Measurements from ENCODE around the gene RNF130.

Gene RNF130

GRCh38 chr5:180081481-180081880 is 9.9 kb upstream of the RNF130 start:
- TF ChIP-seq, protein P1, sequence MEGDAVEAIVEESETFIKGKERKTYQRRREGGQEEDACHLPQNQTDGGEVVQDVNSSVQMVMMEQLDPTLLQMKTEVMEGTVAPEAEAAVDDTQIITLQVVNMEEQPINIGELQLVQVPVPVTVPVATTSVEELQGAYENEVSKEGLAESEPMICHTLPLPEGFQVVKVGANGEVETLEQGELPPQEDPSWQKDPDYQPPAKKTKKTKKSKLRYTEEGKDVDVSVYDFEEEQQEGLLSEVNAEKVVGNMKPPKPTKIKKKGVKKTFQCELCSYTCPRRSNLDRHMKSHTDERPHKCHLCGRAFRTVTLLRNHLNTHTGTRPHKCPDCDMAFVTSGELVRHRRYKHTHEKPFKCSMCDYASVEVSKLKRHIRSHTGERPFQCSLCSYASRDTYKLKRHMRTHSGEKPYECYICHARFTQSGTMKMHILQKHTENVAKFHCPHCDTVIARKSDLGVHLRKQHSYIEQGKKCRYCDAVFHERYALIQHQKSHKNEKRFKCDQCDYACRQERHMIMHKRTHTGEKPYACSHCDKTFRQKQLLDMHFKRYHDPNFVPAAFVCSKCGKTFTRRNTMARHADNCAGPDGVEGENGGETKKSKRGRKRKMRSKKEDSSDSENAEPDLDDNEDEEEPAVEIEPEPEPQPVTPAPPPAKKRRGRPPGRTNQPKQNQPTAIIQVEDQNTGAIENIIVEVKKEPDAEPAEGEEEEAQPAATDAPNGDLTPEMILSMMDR (IDR thresholded peaks at IDR 0.05; ENCODE audit: low read depth, low read length) = no peak
- no peak overlapping the region for H3K4me3 ChIP-seq (ENCODE audit: low read depth, low read length)

DNA sequence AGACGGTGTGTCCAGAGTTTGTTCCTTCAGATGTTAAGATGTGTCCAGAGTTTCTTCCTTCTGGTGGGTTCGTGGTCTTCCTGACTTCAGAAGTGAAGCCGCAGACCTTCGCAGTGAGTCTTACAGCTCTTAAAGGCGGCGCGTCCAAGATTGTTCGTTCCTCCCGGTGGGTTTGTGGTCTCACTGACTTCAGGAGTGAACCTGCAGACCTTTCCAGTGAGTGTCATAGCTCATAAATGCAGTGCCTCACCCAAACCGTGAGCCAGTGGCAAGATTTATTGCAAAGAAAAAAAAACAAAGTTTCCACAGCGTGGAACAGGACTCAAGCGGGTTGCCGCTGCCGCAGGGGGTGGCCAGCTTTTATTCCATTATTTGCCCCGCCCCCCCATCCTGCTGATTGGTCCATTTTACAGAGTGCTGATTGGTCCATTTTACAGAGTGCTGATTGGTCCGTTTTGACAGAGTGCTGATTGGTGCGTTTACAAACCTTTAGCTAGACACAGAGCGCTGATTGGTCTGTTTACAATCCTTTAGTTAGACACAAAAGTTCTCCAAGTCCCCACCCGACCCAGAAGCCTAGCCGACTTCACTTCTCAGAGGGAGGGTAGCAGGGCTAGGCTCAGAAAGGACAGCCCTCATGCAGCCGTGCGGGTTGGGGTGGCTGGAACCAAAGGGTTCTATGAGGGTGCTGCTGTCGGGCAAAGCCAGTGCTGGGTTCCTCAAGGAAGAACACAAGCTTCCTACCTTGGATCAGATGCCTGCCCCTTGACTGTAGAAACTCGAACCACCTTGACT is 9.1 kb upstream of the RNF130 start:
- H3K4me3 ChIP-seq (ENCODE audit: low read depth, low read length) = no peak overlapping the region
- TF ChIP-seq, protein P1 (IDR thresholded peaks at IDR 0.05; ENCODE audit: low read depth, low read length) = no peak

- no peak overlapping the region for H3K4me3 ChIP-seq (ENCODE audit: low read depth, low read length)
- TF ChIP-seq, protein P1 (IDR thresholded peaks at IDR 0.05; ENCODE audit: low read depth, low read length) = no peak
These were observed 8.3 kb upstream of the RNF130 start for GRCh38 chr5:180079702-180080466.

GRCh38 chr5:180078348-180078747 is 6.8 kb upstream of the RNF130 start:
- TF ChIP-seq, protein P1 (IDR thresholded peaks at IDR 0.05; ENCODE audit: low read depth, low read length) = no peak
- H3K4me3 ChIP-seq (ENCODE audit: low read depth, low read length) = no peak overlapping the region

DNA sequence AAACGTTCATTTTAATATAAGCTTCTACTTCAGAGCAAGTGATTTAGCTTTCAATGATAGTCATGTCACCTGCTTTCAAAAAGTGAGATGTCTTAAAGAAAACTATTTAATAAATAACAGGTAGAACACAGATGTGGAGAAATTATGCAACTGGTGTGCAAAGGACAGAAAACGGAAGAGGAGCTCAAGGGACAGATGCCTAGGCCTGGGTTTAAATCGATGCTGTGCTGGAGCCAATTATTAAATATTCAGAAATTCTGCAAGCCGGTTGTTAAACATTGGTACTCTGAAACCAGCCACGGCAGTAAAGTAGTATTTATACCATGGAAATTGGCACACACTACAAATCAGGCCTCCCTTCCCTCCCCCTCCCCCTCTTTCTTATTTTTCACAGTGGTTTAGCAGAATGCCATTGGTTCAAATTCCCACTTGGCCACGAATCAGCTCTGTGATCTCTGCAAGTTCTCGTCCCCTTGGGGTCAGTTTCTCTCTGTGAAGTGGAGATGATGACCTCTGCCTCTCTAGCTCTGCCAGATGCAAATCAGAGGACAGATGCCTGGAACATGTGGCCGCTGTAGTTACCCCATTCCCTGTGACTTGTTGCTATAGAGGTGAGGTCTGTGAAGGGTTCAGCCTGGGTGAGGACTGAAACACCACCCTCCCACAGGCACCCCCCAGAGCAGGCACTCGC is 6.2 kb upstream of the RNF130 start:
- no peak overlapping the region for H3K4me3 ChIP-seq (ENCODE audit: low read depth, low read length)
- TF ChIP-seq, protein P1 (IDR thresholded peaks at IDR 0.05; ENCODE audit: low read depth, low read length) = no peak

DNA sequence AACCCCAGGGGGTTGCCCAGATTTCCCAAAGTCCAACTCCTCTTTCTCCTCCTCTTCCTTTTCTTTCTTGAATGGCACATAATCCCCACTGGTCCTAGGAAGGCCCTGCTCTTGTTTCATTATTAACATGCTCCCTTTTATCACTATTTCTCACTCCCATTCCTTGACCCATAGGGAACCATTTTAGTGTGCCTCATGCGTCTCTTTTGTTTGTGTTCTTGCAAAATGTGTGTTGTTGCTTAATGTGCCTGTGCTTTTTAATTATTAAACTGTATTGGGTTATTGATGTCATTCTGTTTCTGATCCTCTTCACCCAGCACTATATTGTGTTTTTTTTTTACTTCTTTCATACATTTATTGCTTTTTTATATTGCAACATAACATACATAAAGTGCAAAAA is 4.1 kb upstream of the RNF130 start:
- TF ChIP-seq, protein P1 (IDR thresholded peaks at IDR 0.05; ENCODE audit: low read depth, low read length) = no peak
- H3K4me3 ChIP-seq (ENCODE audit: low read depth, low read length) = no peak overlapping the region
